Measurements from ENCODE around the gene SYTL2.

The SYTL2 gene

GRCh38 chr11:85827748-85828639 is 17.1 kb upstream of the SYTL2 start:
- DNase-seq, result peak; percentile 83

GRCh38 chr11:85826116-85826855 is 15.3 kb upstream of the SYTL2 start:
- DNase-seq, result peak; percentile 31

- DNase-seq, result no peak
These were observed 14.7 kb upstream of the SYTL2 start for GRCh38 chr11:85825616-85826015.

- DNase-seq, result peak; percentile 87
These were observed 12.9 kb upstream of the SYTL2 start for GRCh38 chr11:85823816-85824215.

GRCh38 chr11:85822814-85823213 is 11.9 kb upstream of the SYTL2 start:
- DNase-seq, result no peak

- DNase-seq, result peak; percentile 23
These were observed 10.7 kb upstream of the SYTL2 start for GRCh38 chr11:85821636-85822035.

GRCh38 chr11:85819441-85819840 is 8.5 kb upstream of the SYTL2 start:
- DNase-seq, result no peak

- no peak for DNase-seq
These were observed 4.4 kb upstream of the SYTL2 start for GRCh38 chr11:85815186-85815931.

- DNase-seq, result no peak
These were observed 2.8 kb upstream of the SYTL2 start for GRCh38 chr11:85813721-85814120.

GRCh38 chr11:85811624-85812023 is 683 bp upstream of the SYTL2 start:
- DNase-seq, result no peak

GRCh38 chr11:85810521-85810870 is 445 bp downstream of the SYTL2 start:
- no peak for DNase-seq

- no peak for DNase-seq
These were observed 1.1 kb downstream of the SYTL2 start for GRCh38 chr11:85809863-85810262.

GRCh38 chr11:85809191-85809590 is 1.8 kb downstream of the SYTL2 start:
- DNase-seq, result no peak

GRCh38 chr11:85806876-85807275 is 4.1 kb downstream of the SYTL2 start:
- DNase-seq, result no peak

GRCh38 chr11:85806016-85806415 is 4.9 kb downstream of the SYTL2 start:
- no peak for DNase-seq

- DNase-seq, result no peak
These were observed 5.6 kb downstream of the SYTL2 start for GRCh38 chr11:85805387-85805786.

- no peak for DNase-seq
These were observed 7.0 kb downstream of the SYTL2 start for GRCh38 chr11:85803920-85804319.

GRCh38 chr11:85803303-85803702 is 7.6 kb downstream of the SYTL2 start:
- DNase-seq, result no peak

GRCh38 chr11:85801527-85801926 is 9.4 kb downstream of the SYTL2 start:
- no peak for DNase-seq

- no peak for DNase-seq
These were observed 10.2 kb downstream of the SYTL2 start for GRCh38 chr11:85800595-85801342.

- no peak for DNase-seq
These were observed 11.8 kb downstream of the SYTL2 start for GRCh38 chr11:85799142-85799541.

- DNase-seq, result no peak
These were observed 12.6 kb downstream of the SYTL2 start for GRCh38 chr11:85798361-85798760.
